Cardiac muscle cell (in vitro differentiated cells and primary cell): Measurements from ENCODE around the gene EIF4H. TPM values are rescaled to one million over a fixed set of nuclear protein-coding genes. Genes with fewer than 3 reads are reported as not detected.

Experiments used
- DNase-seq, 2 donors: peaks; one replicate each; pipeline versions ENCODE4 v3.0.0 to v3.0.0-alpha.2; 2010 to 2017; ENCODE audit warnings: low read depth in 1 of 2, low spot score in 1 of 2
- H3K27ac ChIP-seq: fragments of 200-600 bp; sonication (generic); 2 replicates; pipeline ENCODE4 v1.5.1; 2016
- H3K27me3 ChIP-seq: fragments of 200-600 bp; sonication (generic); 2 replicates; pipeline ENCODE4 v1.6.0; 2016; ENCODE audit warnings: control low read depth
- H3K36me3 ChIP-seq: fragments of 200-600 bp; sonication (generic); 2 replicates; pipeline ENCODE4 v1.5.1; 2016; ENCODE audit warnings: control low read depth
- H3K4me1 ChIP-seq: fragments of 200-600 bp; sonication (generic); 2 replicates; pipeline ENCODE4 v1.8.1; 2017; ENCODE audit warnings: low read depth, mild to moderate bottlenecking, mixed run types
- H3K4me3 ChIP-seq: fragments of 200-600 bp; sonication (generic); 2 replicates; pipeline ENCODE4 v1.5.1; 2016; ENCODE audit warnings: mild to moderate bottlenecking
- H3K9me3 ChIP-seq: fragments of 200-600 bp; sonication (generic); 2 replicates; pipeline ENCODE4 v1.5.1; 2017; ENCODE audit warnings: low read depth, mild to moderate bottlenecking, control low read depth
- CTCF ChIP-seq: IDR thresholded peaks from 2 replicates; pipeline ENCODE4 v1.5.1; 2012; ENCODE audit warnings: low read depth, mild to moderate bottlenecking, low read length
- polyA plus RNA-seq: library from polyadenylated mRNA; unstranded; fragments of >200 nt; fragmentation: Nextera tagmentation; extraction: Ambion mirVana; gene quantifications from 2 replicates; pipeline ENCODE4 v1.2.1, GENCODE V29; 2016
- total RNA-seq: library from RNA; depleted of rRNA; stranded (reverse); fragments of >200 nt; gene quantifications from 2 replicates; pipeline ENCODE4 v1.2.3, GENCODE V29; 2016

The EIF4H gene
- total and polyA plus RNA-seq, 2 experiments from 2014 or later = 323 to 330 TPM

- TF ChIP-seq CTCF = no peak
- Histone ChIP-seq H3K36me3 (peaks cover 29% of the 10 kb centered on the region), H3K9me3 (no peaks in the 10 kb centered on the region), H3K4me3 (no peak overlapping the region), H3K4me1 (peaks cover 28% of the 10 kb centered on the region), H3K27ac (no peak overlapping the region), H3K27me3 (no peaks in the 10 kb centered on the region)
- DNase-seq = peak in 1 of 2 donors; percentile 35
Observed at GRCh38 chr7:74185636-74186035, 11.5 kb downstream of the EIF4H start.

- Histone ChIP-seq H3K27ac (peak overlapping the region; percentile 57), H3K4me3 (no peak overlapping the region), H3K27me3 (no peaks in the 10 kb centered on the region), H3K9me3 (no peaks in the 10 kb centered on the region), H3K36me3 (peaks cover 49% of the 10 kb centered on the region), H3K4me1 (peaks cover 22% of the 10 kb centered on the region)
- peak in 1 of 2 donors; percentile 31 for DNase-seq
- no peak for TF ChIP-seq CTCF
Observed at GRCh38 chr7:74187915-74188675, 13.9 kb downstream of the EIF4H start.

GRCh38 chr7:74190259-74190658 lies 16.1 kb downstream of the EIF4H start:
- no peak for DNase-seq
- H3K36me3 ChIP-seq = peaks cover 67% of the 10 kb centered on the region
- no peak for TF ChIP-seq CTCF
- no peak overlapping the region for H3K4me3 ChIP-seq
- H3K27me3 ChIP-seq = no peaks in the 10 kb centered on the region
- peaks cover 24% of the 10 kb centered on the region for H3K4me1 ChIP-seq
- H3K27ac ChIP-seq = no peak overlapping the region
- no peaks in the 10 kb centered on the region for H3K9me3 ChIP-seq

- Histone ChIP-seq H3K27me3 (no peaks in the 10 kb centered on the region), H3K27ac (no peak overlapping the region), H3K9me3 (no peaks in the 10 kb centered on the region), H3K4me1 (peaks cover 25% of the 10 kb centered on the region), H3K4me3 (no peak overlapping the region), H3K36me3 (peaks cover 67% of the 10 kb centered on the region)
- no peak for TF ChIP-seq CTCF
- DNase-seq = no peak
Observed at GRCh38 chr7:74191231-74191630, 17.1 kb downstream of the EIF4H start.

GRCh38 chr7:74193054-74193453 lies 18.9 kb downstream of the EIF4H start:
- no peak for TF ChIP-seq CTCF
- Histone ChIP-seq H3K4me1 (peaks cover 29% of the 10 kb centered on the region), H3K27ac (peak overlapping the region; percentile 39), H3K9me3 (no peaks in the 10 kb centered on the region), H3K36me3 (peaks cover 67% of the 10 kb centered on the region), H3K27me3 (no peaks in the 10 kb centered on the region), H3K4me3 (no peak overlapping the region)
- no peak for DNase-seq
